ENCODE results near the gene LRRTM4. TPM values are rescaled to one million over a fixed set of nuclear protein-coding genes. Genes with fewer than 3 reads are reported as not detected.

The LRRTM4 gene
- total RNA-seq: 24.9 to 28.8 TPM (median 27.7 TPM) in 3 replicates

- DNase-seq (ENCODE audit: low spot score in 2 of 2, unreplicated experiment in 2 of 2): no peak
- Mint-ChIP-seq H3K4me3 (peak within 1 kb of the TSS; percentile 68), H3K9me3 (peaks cover 4% of the 10 kb centered on the region), H3K4me1 (peaks cover 34% of the 10 kb centered on the region), H3K36me3 (peaks cover 14% of the 10 kb centered on the region), H3K27ac (peak within 1 kb of the TSS; percentile 64), H3K27me3 (ENCODE audit: low read depth) (no peaks in the 10 kb centered on the region)
- no peak for TF ChIP-seq CTCF (IDR thresholded peaks at IDR 0.05; ENCODE audit: unreplicated experiment)
These were observed at the start of gene LRRTM4 for GRCh38 chr2:77521931-77522470. LRRTM4 (minus strand) TSS chr2:77522376.

GRCh38 chr2:77571545-77571944, 49.4 kb upstream of the LRRTM4 start:
- H3K27me3 Mint-ChIP-seq (ENCODE audit: low read depth): no peaks in the 10 kb centered on the region
- H3K4me1 Mint-ChIP-seq: peaks cover 23% of the 10 kb centered on the region
- H3K4me3 Mint-ChIP-seq: no peak overlapping the region
- no peak for DNase-seq (ENCODE audit: low spot score in 2 of 2, unreplicated experiment in 2 of 2)
- no peak overlapping the region for H3K27ac Mint-ChIP-seq
- peaks cover 2% of the 10 kb centered on the region for H3K36me3 Mint-ChIP-seq
- peaks cover 5% of the 10 kb centered on the region for H3K9me3 Mint-ChIP-seq
- no peak for TF ChIP-seq CTCF (IDR thresholded peaks at IDR 0.05; ENCODE audit: unreplicated experiment)

GRCh38 chr2:77567723-77568122, 45.5 kb upstream of the LRRTM4 start:
- Mint-ChIP-seq H3K27ac (no peak overlapping the region), H3K27me3 (ENCODE audit: low read depth) (no peaks in the 10 kb centered on the region), H3K9me3 (peaks cover 2% of the 10 kb centered on the region)

GRCh38 chr2:77566582-77566981, 44.4 kb upstream of the LRRTM4 start:
- H3K27ac Mint-ChIP-seq: no peak overlapping the region
- H3K4me1 Mint-ChIP-seq: peaks cover 26% of the 10 kb centered on the region
- H3K27me3 Mint-ChIP-seq (ENCODE audit: low read depth): no peaks in the 10 kb centered on the region
- no peak for DNase-seq (ENCODE audit: low spot score in 2 of 2, unreplicated experiment in 2 of 2)
- no peak for TF ChIP-seq CTCF (IDR thresholded peaks at IDR 0.05; ENCODE audit: unreplicated experiment)
- H3K9me3 Mint-ChIP-seq: peaks cover 5% of the 10 kb centered on the region
- H3K4me3 Mint-ChIP-seq: no peak overlapping the region
- H3K36me3 Mint-ChIP-seq: peaks cover 4% of the 10 kb centered on the region

More at GRCh38 chr2:77567723-77568122, 45.5 kb upstream of the LRRTM4 start:
- DNase-seq (ENCODE audit: low spot score in 2 of 2, unreplicated experiment in 2 of 2): no peak
- Mint-ChIP-seq H3K4me1 (peaks cover 26% of the 10 kb centered on the region), H3K4me3 (no peak overlapping the region), H3K36me3 (peaks cover 2% of the 10 kb centered on the region)
- TF ChIP-seq CTCF (IDR thresholded peaks at IDR 0.05; ENCODE audit: unreplicated experiment): no peak

- Mint-ChIP-seq H3K36me3 (peaks cover 4% of the 10 kb centered on the region), H3K27ac (no peak overlapping the region), H3K4me3 (no peak overlapping the region), H3K4me1 (peaks cover 26% of the 10 kb centered on the region), H3K9me3 (peaks cover 5% of the 10 kb centered on the region), H3K27me3 (ENCODE audit: low read depth) (no peaks in the 10 kb centered on the region)
- DNase-seq (ENCODE audit: low spot score in 2 of 2, unreplicated experiment in 2 of 2): no peak
- no peak for TF ChIP-seq CTCF (IDR thresholded peaks at IDR 0.05; ENCODE audit: unreplicated experiment)
These were observed 44.0 kb upstream of the LRRTM4 start for GRCh38 chr2:77566131-77566530.

- Mint-ChIP-seq H3K27ac (peak overlapping the region; percentile 77), H3K4me1 (peaks cover 4% of the 10 kb centered on the region)
These were observed 30.8 kb upstream of the LRRTM4 start for GRCh38 chr2:77552956-77553355.

More at GRCh38 chr2:77552956-77553355, 30.8 kb upstream of the LRRTM4 start:
- no peak for DNase-seq (ENCODE audit: low spot score in 2 of 2, unreplicated experiment in 2 of 2)
- TF ChIP-seq CTCF (IDR thresholded peaks at IDR 0.05; ENCODE audit: unreplicated experiment): no peak
- no peaks in the 10 kb centered on the region for H3K27me3 Mint-ChIP-seq (ENCODE audit: low read depth)
- peaks cover 22% of the 10 kb centered on the region for H3K9me3 Mint-ChIP-seq
- no peak overlapping the region for H3K4me3 Mint-ChIP-seq
- peaks cover 13% of the 10 kb centered on the region for H3K36me3 Mint-ChIP-seq
